Thoracic aorta (tissue), 2 donors: Measurements from ENCODE around the gene POLR3G. TPM values are rescaled to one million over a fixed set of nuclear protein-coding genes. Genes with fewer than 3 reads are reported as not detected.

Source experiments
- ATAC-seq: fragments of 150-250 bp; one replicate; pipeline ENCODE4 v1.8.0; 2017; ENCODE audit warnings: low read depth; ENCODE audit not compliant: insufficient number of reproducible peaks, low FRiP score
- DNase-seq: peaks from one replicate; pipeline ENCODE4 v3.0.0-alpha.2; 2020; ENCODE audit warnings: low spot score
- H3K27ac ChIP-seq, 2 donors: fragments of 200-600 bp; sonication (generic); 1 replicate in 1 of 2; 2 replicates in 1 of 2; pipeline ENCODE4 v1.5.1; 2016; ENCODE audit warnings: mild to moderate bottlenecking in 2 of 2, moderate library complexity in 2 of 2
- H3K27me3 ChIP-seq: fragments of 200-600 bp; sonication (generic); replicated peaks from 2 replicates; pipeline ENCODE4 v1.6.0; 2016; ENCODE audit warnings: mild to moderate bottlenecking; ENCODE audit not compliant: insufficient read depth
- H3K36me3 ChIP-seq: fragments of 200-600 bp; sonication (generic); one replicate; pipeline ENCODE4 v1.5.1; 2016
- H3K4me1 ChIP-seq, 2 donors: fragments of 200-600 bp; sonication (generic); 1 replicate in 1 of 2; 2 replicates in 1 of 2; pipeline versions ENCODE4 v1.5.1 to v1.6.0; 2016; ENCODE audit warnings: low read depth in 2 of 2, mild to moderate bottlenecking in 1 of 2; ENCODE audit not compliant: control insufficient read depth in 1 of 2
- H3K4me3 ChIP-seq: fragments of 200-600 bp; sonication (generic); 2 replicates; pipeline ENCODE4 v1.5.1; 2016; ENCODE audit warnings: mild to moderate bottlenecking
- H3K9me3 ChIP-seq: fragments of 200-600 bp; sonication (generic); 2 replicates; pipeline ENCODE4 v1.5.1; 2016
- total RNA-seq, 2 donors: library from RNA; depleted of rRNA; stranded (reverse); fragments of >200 nt; gene quantifications; one replicate each; pipeline versions ENCODE4 v1.1.0 to v1.2.3, GENCODE V29; 2016
- TF ChIP-seq, protein P1 (sequence below): fragments of 200-600 bp; sonication (generic); IDR thresholded peaks from one replicate; pipeline ENCODE4 v1.5.1; 2019; ENCODE audit warnings: antibody characterized with exemption

The POLR3G gene
- total RNA-seq, 2 donors from 2014 or later: 0.42 TPM; not detected in 1

DNA sequence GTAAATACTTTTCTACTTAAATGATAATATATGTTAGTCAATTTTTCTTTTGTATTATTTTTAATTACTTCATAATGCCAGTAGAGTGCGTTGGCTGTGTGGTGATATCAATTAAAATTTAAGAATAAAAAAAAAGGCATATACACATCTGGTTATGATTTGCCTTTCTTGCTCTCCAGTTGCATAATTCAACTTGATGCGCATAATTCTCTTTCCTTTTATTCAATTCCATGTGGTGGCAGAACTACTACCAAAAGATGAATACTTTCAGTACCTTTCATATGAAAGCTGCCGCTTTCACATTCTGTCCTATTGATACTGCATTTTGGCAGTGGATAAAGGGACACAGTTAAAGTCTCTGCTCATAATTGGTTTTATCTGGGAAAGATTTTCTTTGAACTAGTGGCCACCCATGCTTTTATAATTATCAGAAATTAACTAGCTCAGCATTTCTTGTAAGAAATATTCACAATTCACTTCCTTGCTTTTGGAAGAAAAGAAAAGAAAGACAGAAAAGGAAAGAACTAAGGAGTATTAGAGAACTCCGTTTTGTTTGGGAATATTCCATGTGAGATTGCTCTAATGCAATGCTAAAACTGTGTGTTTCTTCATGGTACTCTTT, 71.7 kb downstream of the POLR3G start:
- Histone ChIP-seq H3K27me3 (no peaks in the 10 kb centered on the region), H3K9me3 (no peaks in the 10 kb centered on the region), H3K4me3 (no peak overlapping the region), H3K36me3 (no peaks in the 10 kb centered on the region), H3K4me1 (no peaks in the 10 kb centered on the region), H3K27ac (no peak overlapping the region)
- no peak for DNase-seq
- no peak for ATAC-seq
- TF ChIP-seq, protein P1, sequence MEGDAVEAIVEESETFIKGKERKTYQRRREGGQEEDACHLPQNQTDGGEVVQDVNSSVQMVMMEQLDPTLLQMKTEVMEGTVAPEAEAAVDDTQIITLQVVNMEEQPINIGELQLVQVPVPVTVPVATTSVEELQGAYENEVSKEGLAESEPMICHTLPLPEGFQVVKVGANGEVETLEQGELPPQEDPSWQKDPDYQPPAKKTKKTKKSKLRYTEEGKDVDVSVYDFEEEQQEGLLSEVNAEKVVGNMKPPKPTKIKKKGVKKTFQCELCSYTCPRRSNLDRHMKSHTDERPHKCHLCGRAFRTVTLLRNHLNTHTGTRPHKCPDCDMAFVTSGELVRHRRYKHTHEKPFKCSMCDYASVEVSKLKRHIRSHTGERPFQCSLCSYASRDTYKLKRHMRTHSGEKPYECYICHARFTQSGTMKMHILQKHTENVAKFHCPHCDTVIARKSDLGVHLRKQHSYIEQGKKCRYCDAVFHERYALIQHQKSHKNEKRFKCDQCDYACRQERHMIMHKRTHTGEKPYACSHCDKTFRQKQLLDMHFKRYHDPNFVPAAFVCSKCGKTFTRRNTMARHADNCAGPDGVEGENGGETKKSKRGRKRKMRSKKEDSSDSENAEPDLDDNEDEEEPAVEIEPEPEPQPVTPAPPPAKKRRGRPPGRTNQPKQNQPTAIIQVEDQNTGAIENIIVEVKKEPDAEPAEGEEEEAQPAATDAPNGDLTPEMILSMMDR: no peak

DNA sequence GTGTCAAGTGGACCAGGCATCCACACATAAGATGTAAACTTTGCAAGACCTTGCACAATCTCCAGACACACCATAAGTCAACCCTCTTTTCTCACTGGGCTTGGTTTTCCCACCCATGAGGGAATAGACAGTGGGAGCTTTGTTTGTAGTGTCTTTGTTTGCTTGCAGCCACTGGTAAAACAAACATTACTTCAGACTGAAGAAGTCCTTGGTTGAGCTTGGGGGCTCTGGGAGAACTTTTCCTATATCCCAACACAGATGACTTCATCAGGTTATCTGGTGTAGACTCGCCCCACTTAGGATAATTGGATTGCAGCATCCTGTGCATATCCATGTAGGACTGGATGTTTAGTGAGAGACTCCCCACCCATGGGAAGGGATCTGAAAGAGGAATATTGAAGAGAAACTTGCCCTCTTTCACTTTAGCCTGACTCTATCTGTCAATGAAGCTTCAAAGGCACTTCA, 72.4 kb downstream of the POLR3G start:
- no peaks in the 10 kb centered on the region for H3K9me3 ChIP-seq
- TF ChIP-seq, protein P1: no peak
- no peaks in the 10 kb centered on the region for H3K27me3 ChIP-seq
- no peaks in the 10 kb centered on the region for H3K4me1 ChIP-seq
- ATAC-seq (no peak), DNase-seq (no peak)
- H3K36me3 ChIP-seq: no peaks in the 10 kb centered on the region
- no peak overlapping the region for H3K27ac ChIP-seq
- no peak overlapping the region for H3K4me3 ChIP-seq

DNA sequence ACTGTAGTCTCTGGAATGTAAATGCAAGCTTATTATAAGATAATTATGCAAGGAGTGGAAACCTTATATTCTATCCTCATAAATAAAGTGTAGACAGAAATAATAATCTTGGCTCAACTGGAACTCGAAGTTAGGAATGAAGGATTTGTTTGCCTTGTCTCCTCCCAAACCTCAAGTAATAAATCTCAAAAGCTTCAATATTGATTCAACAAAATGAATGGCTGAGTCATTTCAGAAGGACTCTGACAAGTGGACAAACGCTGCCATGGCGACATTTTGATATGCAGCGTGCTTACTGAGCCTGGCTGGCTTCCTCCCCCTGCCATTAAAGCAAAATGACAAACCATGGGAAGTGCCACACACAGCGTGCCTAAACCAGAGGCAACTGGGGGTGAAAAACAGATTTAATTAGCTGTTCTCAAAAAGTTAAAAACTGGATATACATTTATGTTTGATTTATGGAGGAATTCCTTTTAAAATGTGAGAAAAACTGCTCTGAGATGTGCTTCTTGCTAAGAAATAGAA, 73.5 kb downstream of the POLR3G start:
- DNase-seq (no peak), ATAC-seq (no peak)
- H3K9me3 ChIP-seq: no peaks in the 10 kb centered on the region
- H3K4me3 ChIP-seq: no peak overlapping the region
- no peaks in the 10 kb centered on the region for H3K27me3 ChIP-seq
- no peaks in the 10 kb centered on the region for H3K4me1 ChIP-seq
- TF ChIP-seq, protein P1: no peak
- H3K27ac ChIP-seq: no peak overlapping the region
- no peaks in the 10 kb centered on the region for H3K36me3 ChIP-seq

DNA sequence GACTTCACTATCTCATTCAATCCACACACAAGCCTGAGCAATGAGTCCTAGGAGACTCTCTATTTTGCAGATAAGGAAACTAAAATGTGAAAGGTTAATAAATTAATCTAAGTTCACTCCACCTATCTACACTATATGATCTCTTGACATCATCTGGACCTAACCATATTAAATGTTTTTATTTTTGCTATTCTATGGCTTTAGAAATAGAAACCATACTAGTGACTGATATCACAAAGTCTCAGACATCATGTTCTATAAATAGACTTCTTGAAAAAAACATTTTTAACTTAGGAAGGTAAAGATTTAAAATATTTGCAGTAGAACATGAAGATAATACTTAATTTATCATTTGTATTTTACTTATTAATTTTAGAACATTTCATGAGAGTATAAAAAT, 74.6 kb downstream of the POLR3G start:
- H3K4me3 ChIP-seq: no peak overlapping the region
- no peak for DNase-seq
- no peaks in the 10 kb centered on the region for H3K4me1 ChIP-seq
- TF ChIP-seq, protein P1: no peak
- no peak for ATAC-seq
- no peaks in the 10 kb centered on the region for H3K9me3 ChIP-seq
- H3K27me3 ChIP-seq: no peaks in the 10 kb centered on the region
- no peaks in the 10 kb centered on the region for H3K36me3 ChIP-seq
- no peak overlapping the region for H3K27ac ChIP-seq

DNA sequence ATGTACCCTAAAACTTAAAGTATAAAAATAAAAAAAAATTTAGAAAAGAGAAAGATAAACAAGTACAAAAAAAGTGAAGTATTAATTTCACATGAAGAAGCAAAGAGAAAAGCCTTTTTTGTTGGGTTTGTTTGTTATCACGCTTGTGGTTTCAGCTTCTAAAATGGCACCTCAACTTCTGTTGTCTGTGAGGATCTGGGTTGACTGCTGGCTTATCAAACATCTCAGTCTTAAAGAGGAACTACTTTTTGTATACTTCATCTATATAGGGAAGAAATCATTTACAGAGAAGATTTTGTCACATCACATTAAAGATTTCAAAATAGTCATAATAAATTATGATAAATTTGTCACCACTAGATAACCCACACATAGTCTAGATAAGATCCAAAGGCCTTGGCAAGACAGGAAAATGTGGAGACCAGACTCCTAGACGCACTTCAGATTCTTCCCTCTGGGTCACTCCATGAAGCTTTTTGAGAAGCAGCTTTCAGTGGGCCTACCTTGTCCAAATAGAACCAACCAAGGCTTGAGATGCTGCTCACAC, 75.1 kb downstream of the POLR3G start:
- no peaks in the 10 kb centered on the region for H3K36me3 ChIP-seq
- DNase-seq: no peak
- no peak for ATAC-seq
- H3K27me3 ChIP-seq: no peaks in the 10 kb centered on the region
- no peaks in the 10 kb centered on the region for H3K4me1 ChIP-seq
- H3K27ac ChIP-seq: no peak overlapping the region
- H3K4me3 ChIP-seq: no peak overlapping the region
- H3K9me3 ChIP-seq: no peaks in the 10 kb centered on the region
- TF ChIP-seq, protein P1: no peak
